Mesenchymal stem cell (in vitro differentiated cells and primary cell): ENCODE results near the gene TIMM44.

ENCODE experiments used
- DNase-seq: peaks from one replicate; pipeline ENCODE4 v3.0.0-alpha.2; 2013
- H2AFZ ChIP-seq: one replicate; pipeline ENCODE4 v1.6.1; 2013; ENCODE audit warnings: low read depth, mild to moderate bottlenecking, control low read depth, inconsistent platforms, low read length, moderate library complexity
- H2AK5ac ChIP-seq: 2 replicates; pipeline ENCODE4 v1.6.1; 2013; ENCODE audit warnings: low read length, moderate library complexity, mild to moderate bottlenecking, inconsistent platforms; ENCODE audit not compliant: severe bottlenecking
- H2BK120ac ChIP-seq: one replicate; pipeline ENCODE4 v1.6.1; 2013; ENCODE audit warnings: low read depth, mild to moderate bottlenecking, inconsistent platforms, low read length, moderate library complexity
- H2BK12ac ChIP-seq, 2 experiments: one replicate each; pipeline ENCODE4 v1.6.1; 2013; ENCODE audit warnings: inconsistent platforms in 2 of 2, low read length in 2 of 2, mild to moderate bottlenecking in 2 of 2, moderate library complexity in 2 of 2, control low read depth in 1 of 2
- H2BK15ac ChIP-seq: one replicate; pipeline ENCODE4 v1.6.1; 2013; ENCODE audit warnings: mild to moderate bottlenecking, low read depth, inconsistent platforms; ENCODE audit not compliant: poor library complexity, severe bottlenecking
- H2BK5ac ChIP-seq: 2 replicates; pipeline ENCODE4 v1.6.1; 2013; ENCODE audit warnings: low read depth, mild to moderate bottlenecking, low read length, control low read depth, inconsistent platforms; ENCODE audit not compliant: poor library complexity, severe bottlenecking
- H3K14ac ChIP-seq, 2 experiments: one replicate each; pipeline ENCODE4 v1.6.1; 2013; ENCODE audit warnings: inconsistent platforms in 2 of 2, low read length in 2 of 2, control low read depth in 1 of 2, mild to moderate bottlenecking in 1 of 2, moderate library complexity in 1 of 2
- H3K18ac ChIP-seq, 2 experiments: one replicate each; pipeline ENCODE4 v1.6.1; 2013; ENCODE audit warnings: inconsistent platforms in 2 of 2, low read length in 2 of 2, control low read depth in 1 of 2, low read depth in 1 of 2, mild to moderate bottlenecking in 1 of 2
- H3K23ac ChIP-seq, 2 experiments: one replicate each; pipeline ENCODE4 v1.6.1; 2013; ENCODE audit warnings: inconsistent platforms in 2 of 2, low read length in 2 of 2, mild to moderate bottlenecking in 2 of 2, moderate library complexity in 2 of 2, control low read depth in 1 of 2
- H3K27ac ChIP-seq: 2 replicates; pipeline ENCODE4 v1.5.1; 2013; ENCODE audit warnings: mild to moderate bottlenecking, moderate library complexity, low read length, control low read depth, inconsistent platforms; ENCODE audit not compliant: poor library complexity, severe bottlenecking
- H3K27me3 ChIP-seq, 2 experiments: 2 replicates each; pipeline versions ENCODE4 v1.6.1 to v1.7.0; 2013; ENCODE audit warnings: low read length in 2 of 2, mild to moderate bottlenecking in 2 of 2, moderate library complexity in 2 of 2, control low read depth in 1 of 2, inconsistent platforms in 1 of 2; ENCODE audit not compliant: control insufficient read depth in 1 of 2, insufficient read depth in 1 of 2
- H3K36me3 ChIP-seq, 2 experiments: 2 replicates each; pipeline versions ENCODE4 v1.6.1 to v1.7.0; 2013; ENCODE audit warnings: low read length in 2 of 2, control low read depth in 1 of 2, inconsistent platforms in 1 of 2, low read depth in 1 of 2, mild to moderate bottlenecking in 1 of 2; ENCODE audit not compliant: insufficient read depth in 2 of 2, control insufficient read depth in 1 of 2
- H3K4ac ChIP-seq, 2 experiments: one replicate each; pipeline ENCODE4 v1.6.1; 2013; ENCODE audit warnings: inconsistent platforms in 2 of 2, low read length in 2 of 2, mild to moderate bottlenecking in 2 of 2, moderate library complexity in 2 of 2, control low read depth in 1 of 2, low read depth in 1 of 2
- H3K4me1 ChIP-seq: 2 replicates; pipeline ENCODE4 v1.6.1; 2013; ENCODE audit warnings: low read depth, low read length, control low read depth; ENCODE audit not compliant: control insufficient read depth, insufficient read depth
- H3K4me2 ChIP-seq: 2 replicates; pipeline ENCODE4 v1.6.1; 2013; ENCODE audit warnings: low read length, mild to moderate bottlenecking, inconsistent platforms; ENCODE audit not compliant: poor library complexity, severe bottlenecking
- H3K4me3 ChIP-seq, 2 experiments: 2 replicates each; pipeline versions ENCODE4 v1.5.1 to v1.7.0; 2013; ENCODE audit warnings: low read length in 2 of 2, mild to moderate bottlenecking in 2 of 2, control low read depth in 1 of 2, low read depth in 1 of 2; ENCODE audit not compliant: insufficient read depth in 1 of 2
- H3K79me1 ChIP-seq: replicated peaks from 2 replicates; pipeline ENCODE4 v1.6.1; 2013; ENCODE audit warnings: mild to moderate bottlenecking, control low read depth, low read length, inconsistent platforms; ENCODE audit not compliant: poor library complexity, severe bottlenecking
- H3K9ac ChIP-seq: 2 replicates; pipeline ENCODE4 v1.7.0; 2013; ENCODE audit warnings: mild to moderate bottlenecking, low read length, moderate library complexity
- H3K9me3 ChIP-seq: 2 replicates; pipeline ENCODE4 v1.7.0; 2013; ENCODE audit warnings: mild to moderate bottlenecking, low read length; ENCODE audit not compliant: control insufficient read depth
- H4K8ac ChIP-seq: one replicate; pipeline ENCODE4 v1.6.1; 2013; ENCODE audit warnings: inconsistent platforms, mild to moderate bottlenecking, low read length, moderate library complexity
- H4K91ac ChIP-seq: one replicate; pipeline ENCODE4 v1.6.1; 2013; ENCODE audit warnings: mild to moderate bottlenecking, low read length, inconsistent platforms
- WGBS: methylation state at CpG from one replicate; pipeline ENCODE4 v1.1.7; 2013; ENCODE audit warnings: mixed read lengths; 5-methylcytosine and 5-hydroxymethylcytosine counted together

TIMM44 gene

DNA sequence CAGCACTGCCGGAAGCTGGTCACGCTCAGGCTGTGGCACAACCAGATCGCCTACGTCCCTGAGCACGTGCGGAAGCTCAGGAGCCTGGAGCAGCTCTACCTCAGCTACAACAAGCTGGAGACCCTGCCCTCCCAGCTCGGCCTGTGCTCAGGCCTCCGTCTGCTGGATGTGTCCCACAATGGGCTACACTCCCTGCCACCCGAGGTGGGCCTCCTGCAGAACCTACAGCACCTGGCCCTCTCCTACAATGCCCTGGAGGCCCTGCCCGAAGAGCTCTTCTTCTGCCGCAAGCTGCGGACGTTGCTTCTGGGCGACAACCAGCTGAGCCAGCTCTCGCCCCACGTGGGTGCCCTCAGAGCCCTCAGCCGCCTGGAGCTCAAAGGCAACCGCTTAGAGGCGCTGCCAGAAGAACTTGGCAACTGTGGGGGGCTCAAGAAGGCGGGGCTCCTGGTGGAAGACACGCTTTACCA is 43.0 kb downstream of the TIMM44 start:
- H3K36me3 ChIP-seq = peaks cover 19 to 40% of the 10 kb centered on the region in 2 experiments
- no peak overlapping the region for H3K27ac ChIP-seq
- H3K14ac ChIP-seq = no peak overlapping the region
- H3K79me1 ChIP-seq = peaks cover 27% of the 10 kb centered on the region
- no peak for DNase-seq
- no peak overlapping the region for H2AFZ ChIP-seq
- H3K4me3 ChIP-seq = no peak overlapping the region
- 91% methylated on average over 21 of the region's 21 CpGs for WGBS
- no peak overlapping the region for H2BK5ac ChIP-seq
- no peaks in the 10 kb centered on the region for H3K27me3 ChIP-seq
- no peak overlapping the region for H4K8ac ChIP-seq
- H2BK12ac ChIP-seq = no peak overlapping the region
- H3K4ac ChIP-seq = no peak overlapping the region
- no peak overlapping the region for H3K18ac ChIP-seq
- H3K9me3 ChIP-seq = no peaks in the 10 kb centered on the region
- no peak overlapping the region for H2AK5ac ChIP-seq
- no peak overlapping the region for H4K91ac ChIP-seq
- H3K23ac ChIP-seq = no peak overlapping the region
- no peak overlapping the region for H3K4me2 ChIP-seq
- peaks cover 21% of the 10 kb centered on the region for H3K4me1 ChIP-seq
- no peak overlapping the region for H3K9ac ChIP-seq
- no peak overlapping the region for H2BK15ac ChIP-seq
- no peak overlapping the region for H2BK120ac ChIP-seq

DNA sequence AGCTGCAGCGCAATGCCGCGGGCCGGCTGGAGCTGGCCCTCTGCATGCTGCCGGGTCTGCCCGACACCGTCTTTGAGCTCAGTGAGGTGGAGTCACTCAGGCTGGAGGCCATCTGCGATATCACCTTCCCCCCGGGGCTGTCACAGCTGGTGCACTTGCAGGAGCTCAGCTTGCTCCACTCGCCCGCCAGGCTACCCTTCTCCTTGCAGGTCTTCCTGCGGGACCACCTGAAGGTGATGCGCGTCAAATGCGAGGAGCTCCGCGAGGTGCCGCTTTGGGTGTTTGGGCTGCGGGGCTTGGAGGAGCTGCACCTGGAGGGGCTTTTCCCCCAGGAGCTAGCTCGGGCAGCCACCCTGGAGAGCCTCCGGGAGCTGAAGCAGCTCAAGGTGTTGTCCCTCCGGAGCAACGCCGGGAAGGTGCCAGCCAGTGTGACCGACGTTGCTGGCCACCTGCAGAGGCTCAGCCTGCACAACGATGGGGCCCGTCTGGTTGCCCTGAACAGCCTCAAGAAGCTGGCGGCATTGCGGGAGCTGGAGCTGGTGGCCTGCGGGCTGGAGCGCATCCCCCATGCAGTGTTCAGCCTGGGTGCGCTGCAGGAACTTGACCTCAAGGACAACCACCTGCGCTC is 43.6 kb downstream of the TIMM44 start:
- WGBS = 95% methylated on average over 34 of the region's 34 CpGs
- Histone ChIP-seq H2BK5ac (no peak overlapping the region), H3K4me2 (no peak overlapping the region), H3K27me3 (no peaks in the 10 kb centered on the region), H2BK12ac (no peak overlapping the region), H3K27ac (no peak overlapping the region), H2AK5ac (no peak overlapping the region), H3K18ac (no peak overlapping the region), H2AFZ (no peak overlapping the region), H4K91ac (no peak overlapping the region), H3K36me3 (peaks cover 19 to 42% of the 10 kb centered on the region in 2 experiments), H2BK120ac (no peak overlapping the region), H3K9ac (no peak overlapping the region), H3K79me1 (peaks cover 29% of the 10 kb centered on the region), H3K4me1 (peaks cover 16% of the 10 kb centered on the region), H3K14ac (no peak overlapping the region), H3K4ac (no peak overlapping the region), H3K9me3 (no peaks in the 10 kb centered on the region), H3K4me3 (no peak overlapping the region), H4K8ac (no peak overlapping the region), H3K23ac (no peak overlapping the region), H2BK15ac (no peak overlapping the region)
- no peak for DNase-seq

GRCh38 chr19:7898967-7899366 is 44.5 kb downstream of the TIMM44 start:
- H2BK15ac ChIP-seq = no peak overlapping the region
- no peak overlapping the region for H2BK12ac ChIP-seq
- H4K8ac ChIP-seq = no peak overlapping the region
- H3K23ac ChIP-seq = no peak overlapping the region
- no peak overlapping the region for H4K91ac ChIP-seq
- no peaks in the 10 kb centered on the region for H3K27me3 ChIP-seq
- H3K4me2 ChIP-seq = no peak overlapping the region
- H2BK5ac ChIP-seq = no peak overlapping the region
- H3K27ac ChIP-seq = no peak overlapping the region
- 96% methylated on average over 16 of the region's 16 CpGs for WGBS
- H3K18ac ChIP-seq = no peak overlapping the region
- H3K36me3 ChIP-seq = peaks cover 19 to 43% of the 10 kb centered on the region in 2 experiments
- H2BK120ac ChIP-seq = no peak overlapping the region
- H3K4me1 ChIP-seq = peaks cover 13% of the 10 kb centered on the region
- H2AK5ac ChIP-seq = no peak overlapping the region
- no peak overlapping the region for H3K14ac ChIP-seq
- peaks cover 34% of the 10 kb centered on the region for H3K79me1 ChIP-seq
- no peak for DNase-seq
- H3K4me3 ChIP-seq = no peak overlapping the region
- H3K4ac ChIP-seq = no peak overlapping the region
- no peak overlapping the region for H3K9ac ChIP-seq
- H3K9me3 ChIP-seq = no peaks in the 10 kb centered on the region
- H2AFZ ChIP-seq = no peak overlapping the region

DNA sequence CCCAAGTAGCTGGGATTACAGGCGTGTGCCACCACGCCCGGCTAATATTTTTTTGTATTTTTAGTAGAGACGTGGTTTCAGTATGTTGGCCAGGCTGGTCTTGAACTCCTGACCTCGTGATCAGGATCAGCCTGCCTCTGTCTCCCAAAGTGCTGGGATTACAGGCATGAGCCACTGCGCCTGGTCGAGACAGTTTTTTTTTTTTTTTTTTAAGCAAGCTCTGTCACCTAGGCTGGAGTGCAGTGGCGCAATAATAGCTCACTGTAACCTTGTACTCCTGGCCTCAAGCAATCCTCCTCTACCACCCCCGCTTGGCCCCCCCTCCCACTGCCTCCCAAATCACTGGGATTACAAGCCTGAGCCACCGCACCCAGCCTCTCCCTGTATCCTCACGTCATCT is 46.2 kb downstream of the TIMM44 start:
- no peak overlapping the region for H3K9ac ChIP-seq
- H3K14ac ChIP-seq = no peak overlapping the region
- no peak overlapping the region for H4K8ac ChIP-seq
- H3K36me3 ChIP-seq = peaks cover 19 to 43% of the 10 kb centered on the region in 2 experiments
- no peak overlapping the region for H3K4me2 ChIP-seq
- no peak overlapping the region for H2BK12ac ChIP-seq
- H3K4me3 ChIP-seq = no peak overlapping the region
- no peak overlapping the region for H3K18ac ChIP-seq
- WGBS = 91% methylated on average over 11 of the region's 11 CpGs
- no peak overlapping the region for H3K27ac ChIP-seq
- no peaks in the 10 kb centered on the region for H3K9me3 ChIP-seq
- H3K79me1 ChIP-seq = peaks cover 35% of the 10 kb centered on the region
- H3K27me3 ChIP-seq = no peaks in the 10 kb centered on the region
- H2AK5ac ChIP-seq = no peak overlapping the region
- no peak overlapping the region for H2BK120ac ChIP-seq
- DNase-seq = no peak
- no peak overlapping the region for H2BK5ac ChIP-seq
- H2AFZ ChIP-seq = no peak overlapping the region
- no peak overlapping the region for H3K4ac ChIP-seq
- H3K4me1 ChIP-seq = peaks cover 12% of the 10 kb centered on the region
- no peak overlapping the region for H2BK15ac ChIP-seq
- H3K23ac ChIP-seq = no peak overlapping the region
- no peak overlapping the region for H4K91ac ChIP-seq
